Mucosa of stomach (tissue), 1 donor: Measurements from ENCODE around the gene FRMD4A.

Source experiments
- H3K27me3 ChIP-seq: one replicate; pipeline ENCODE4 v1.7.0; 2013; ENCODE audit warnings: mild to moderate bottlenecking, low read length; ENCODE audit not compliant: control insufficient read depth, insufficient read depth
- H3K36me3 ChIP-seq: one replicate; pipeline ENCODE4 v1.7.0; 2013; ENCODE audit warnings: low read length; ENCODE audit not compliant: control insufficient read depth, insufficient read depth
- H3K4me1 ChIP-seq: one replicate; pipeline ENCODE4 v1.7.0; 2013; ENCODE audit warnings: mild to moderate bottlenecking, low read length; ENCODE audit not compliant: control insufficient read depth, insufficient read depth
- H3K4me3 ChIP-seq: one replicate; pipeline ENCODE4 v1.7.0; 2013; ENCODE audit warnings: low read length
- H3K9ac ChIP-seq: one replicate; pipeline ENCODE4 v1.7.0; 2013; ENCODE audit warnings: mild to moderate bottlenecking, low read length, moderate library complexity
- H3K9me3 ChIP-seq: one replicate; pipeline ENCODE4 v1.7.0; 2013; ENCODE audit warnings: mild to moderate bottlenecking, low read length, moderate library complexity; ENCODE audit not compliant: control insufficient read depth
- donor health status: Pancreatic carcinoma.

Gene FRMD4A

DNA sequence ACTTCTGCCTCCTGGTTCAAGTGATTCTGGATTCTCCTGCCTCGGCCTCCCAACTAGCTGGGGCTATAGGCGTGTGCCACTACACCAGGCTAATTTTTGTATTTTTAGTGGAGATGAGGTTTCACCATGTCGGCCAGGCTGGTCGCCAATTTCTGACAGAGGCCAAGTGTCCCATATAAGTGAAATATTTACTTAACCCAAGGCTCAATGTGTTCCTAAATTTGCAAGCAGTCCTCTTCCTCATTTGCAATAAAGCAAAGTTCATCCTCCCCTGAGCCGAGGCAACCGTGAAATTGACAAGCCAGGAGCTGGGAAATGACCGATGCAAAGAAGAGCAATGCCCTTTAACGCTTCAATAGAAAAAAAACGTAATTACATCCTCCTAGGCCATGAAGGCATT is 347.7 kb downstream of the FRMD4A start:
- H3K4me3 ChIP-seq, result no peak overlapping the region
- no peaks in the 10 kb centered on the region for H3K27me3 ChIP-seq
- no peaks in the 10 kb centered on the region for H3K4me1 ChIP-seq
- H3K9me3 ChIP-seq, result no peaks in the 10 kb centered on the region
- no peaks in the 10 kb centered on the region for H3K36me3 ChIP-seq
- H3K9ac ChIP-seq, result no peak overlapping the region

GRCh38 chr10:13978533-13979115 is 352.1 kb downstream of the FRMD4A start:
- no peaks in the 10 kb centered on the region for H3K4me1 ChIP-seq
- no peak overlapping the region for H3K9ac ChIP-seq
- H3K4me3 ChIP-seq, result no peak overlapping the region
- H3K36me3 ChIP-seq, result no peaks in the 10 kb centered on the region
- H3K9me3 ChIP-seq, result no peaks in the 10 kb centered on the region
- no peaks in the 10 kb centered on the region for H3K27me3 ChIP-seq

- H3K9me3 ChIP-seq, result no peaks in the 10 kb centered on the region
- no peaks in the 10 kb centered on the region for H3K27me3 ChIP-seq
- no peak overlapping the region for H3K9ac ChIP-seq
- H3K36me3 ChIP-seq, result no peaks in the 10 kb centered on the region
- no peak overlapping the region for H3K4me3 ChIP-seq
- no peaks in the 10 kb centered on the region for H3K4me1 ChIP-seq
Observed at GRCh38 chr10:13977861-13978532, 352.7 kb downstream of the FRMD4A start.

- Histone ChIP-seq H3K36me3 (no peaks in the 10 kb centered on the region), H3K9ac (no peak overlapping the region), H3K4me1 (no peaks in the 10 kb centered on the region)
Observed at GRCh38 chr10:13973742-13974141, 357.0 kb downstream of the FRMD4A start.

GRCh38 chr10:13972609-13973008 is 358.1 kb downstream of the FRMD4A start:
- H3K4me3 ChIP-seq, result no peak overlapping the region
- no peaks in the 10 kb centered on the region for H3K27me3 ChIP-seq
- H3K9me3 ChIP-seq, result no peaks in the 10 kb centered on the region
- no peaks in the 10 kb centered on the region for H3K36me3 ChIP-seq
- no peaks in the 10 kb centered on the region for H3K4me1 ChIP-seq
- no peak overlapping the region for H3K9ac ChIP-seq

More at GRCh38 chr10:13973742-13974141, 357.0 kb downstream of the FRMD4A start:
- no peaks in the 10 kb centered on the region for H3K27me3 ChIP-seq
- H3K4me3 ChIP-seq, result no peak overlapping the region
- H3K9me3 ChIP-seq, result no peaks in the 10 kb centered on the region

GRCh38 chr10:13971601-13972475 is 358.9 kb downstream of the FRMD4A start:
- no peaks in the 10 kb centered on the region for H3K9me3 ChIP-seq

DNA sequence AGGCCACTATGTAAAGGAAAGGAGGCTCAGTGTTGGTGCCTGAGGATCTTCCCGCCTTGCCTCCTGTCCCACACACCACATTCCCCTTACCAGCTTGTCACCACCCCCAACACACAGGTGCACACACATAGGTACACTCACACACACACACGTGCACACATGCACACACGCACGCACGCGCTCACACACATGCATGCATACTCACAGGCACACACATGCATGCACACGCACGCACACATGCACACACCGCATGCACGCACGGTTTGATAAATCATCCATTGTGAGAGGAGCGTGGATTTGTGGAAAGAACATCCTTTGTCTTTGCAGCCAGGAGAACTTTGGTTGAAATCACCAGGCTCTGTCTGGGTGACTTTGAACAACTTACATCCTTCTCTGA is 359.8 kb downstream of the FRMD4A start:
- Histone ChIP-seq H3K4me1 (no peaks in the 10 kb centered on the region), H3K27me3 (no peaks in the 10 kb centered on the region), H3K4me3 (no peak overlapping the region), H3K36me3 (no peaks in the 10 kb centered on the region), H3K9me3 (no peaks in the 10 kb centered on the region), H3K9ac (no peak overlapping the region)

More at GRCh38 chr10:13971601-13972475, 358.9 kb downstream of the FRMD4A start:
- Histone ChIP-seq H3K27me3 (no peaks in the 10 kb centered on the region), H3K9ac (no peak overlapping the region), H3K36me3 (no peaks in the 10 kb centered on the region), H3K4me3 (no peak overlapping the region), H3K4me1 (no peaks in the 10 kb centered on the region)

DNA sequence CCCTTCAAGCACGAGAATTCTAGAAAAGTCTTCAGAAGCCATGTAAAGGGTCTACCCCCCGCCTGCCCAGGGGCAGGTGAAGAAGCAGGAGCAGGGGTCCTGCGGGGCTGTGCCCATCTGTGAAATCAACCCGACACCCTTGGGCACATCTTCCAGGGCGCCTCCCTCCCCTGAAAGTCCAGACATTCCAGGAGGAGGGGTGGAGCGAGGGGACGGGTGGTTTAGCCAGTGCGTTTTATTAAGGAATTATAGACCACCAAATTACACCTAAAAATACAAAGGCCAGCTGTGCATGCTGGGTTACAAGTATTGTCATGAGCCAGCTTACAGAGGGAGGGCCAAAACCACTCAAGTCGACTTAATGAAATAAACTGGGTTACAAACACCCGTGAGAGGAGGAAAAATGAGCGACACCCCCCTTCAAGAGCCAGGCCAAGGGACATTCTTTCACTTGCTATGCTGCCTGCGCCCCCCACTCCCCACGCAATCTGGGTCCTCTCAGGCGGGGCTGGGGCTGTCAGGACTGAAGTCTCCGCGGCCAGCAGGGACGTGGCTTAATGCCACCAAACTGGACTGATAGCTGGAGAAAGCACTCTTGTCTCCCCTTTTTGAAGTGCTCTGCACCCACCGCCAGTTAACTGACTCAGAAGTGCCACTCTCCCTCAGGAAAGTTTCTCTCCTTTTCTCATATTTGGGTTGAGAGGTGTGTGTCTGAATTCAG is 360.3 kb downstream of the FRMD4A start:
- H3K4me3 ChIP-seq, result no peak overlapping the region

DNA sequence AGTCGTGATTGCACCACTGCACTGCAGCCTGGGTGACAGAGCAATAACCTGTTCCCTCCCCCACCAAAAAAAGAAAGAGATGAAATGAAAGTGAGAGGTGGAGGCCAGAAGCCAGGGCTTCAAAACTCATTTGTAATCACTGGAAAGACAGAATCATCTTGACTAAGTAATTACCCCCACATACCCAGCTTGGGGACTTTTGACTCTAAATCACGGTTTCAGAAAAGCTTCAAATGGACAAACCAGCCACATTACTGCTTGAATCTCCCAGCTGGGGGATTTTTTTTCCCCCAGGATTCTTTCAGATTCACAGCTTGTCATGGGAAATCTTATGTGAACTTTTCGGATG is 361.0 kb downstream of the FRMD4A start:
- Histone ChIP-seq H3K9ac (no peak overlapping the region), H3K9me3 (no peaks in the 10 kb centered on the region), H3K27me3 (no peaks in the 10 kb centered on the region), H3K4me3 (no peak overlapping the region), H3K36me3 (no peaks in the 10 kb centered on the region), H3K4me1 (no peaks in the 10 kb centered on the region)

More for the DNA sequence above, 360.3 kb downstream of the FRMD4A start:
- no peaks in the 10 kb centered on the region for H3K27me3 ChIP-seq
- no peaks in the 10 kb centered on the region for H3K4me1 ChIP-seq
- H3K9me3 ChIP-seq, result no peaks in the 10 kb centered on the region
- no peaks in the 10 kb centered on the region for H3K36me3 ChIP-seq
- H3K9ac ChIP-seq, result no peak overlapping the region

- Histone ChIP-seq H3K9ac (no peak overlapping the region), H3K9me3 (no peaks in the 10 kb centered on the region), H3K4me1 (no peaks in the 10 kb centered on the region), H3K4me3 (no peak overlapping the region), H3K36me3 (no peaks in the 10 kb centered on the region), H3K27me3 (no peaks in the 10 kb centered on the region)
Observed at GRCh38 chr10:13969118-13969791, 361.5 kb downstream of the FRMD4A start.

DNA sequence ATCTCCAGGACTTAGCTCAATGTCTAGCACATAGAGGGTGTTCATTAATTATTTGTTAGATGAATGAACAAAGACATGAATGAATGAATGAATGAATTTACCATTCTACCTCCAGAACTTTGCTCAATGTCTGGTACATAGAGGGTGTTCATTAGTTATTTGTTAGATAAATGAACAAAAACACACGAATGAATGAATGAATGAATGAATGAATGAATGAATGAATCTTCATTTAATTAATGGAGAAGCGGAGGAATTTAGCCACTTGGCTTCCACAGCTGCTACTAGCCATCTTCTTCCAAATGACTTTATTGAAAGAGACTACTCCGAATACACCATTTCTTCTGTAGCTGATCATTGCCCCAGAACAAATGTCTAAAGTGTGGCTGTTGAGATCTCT is 368.9 kb downstream of the FRMD4A start:
- no peaks in the 10 kb centered on the region for H3K27me3 ChIP-seq
- no peaks in the 10 kb centered on the region for H3K36me3 ChIP-seq
- no peaks in the 10 kb centered on the region for H3K9me3 ChIP-seq
- H3K4me3 ChIP-seq, result no peak overlapping the region
- no peak overlapping the region for H3K9ac ChIP-seq
- no peaks in the 10 kb centered on the region for H3K4me1 ChIP-seq
